Measurements from ENCODE around the gene GRID1. TPM values are rescaled to one million over a fixed set of nuclear protein-coding genes. Genes with fewer than 3 reads are reported as not detected.

GRID1 gene
- total and polyA plus RNA-seq, 9 of the 15 experiments (the other 6 are each of a cell fraction or from before 2014, with no cell fraction given): 0.01 to 7.2 (median 1.2) TPM

DNA sequence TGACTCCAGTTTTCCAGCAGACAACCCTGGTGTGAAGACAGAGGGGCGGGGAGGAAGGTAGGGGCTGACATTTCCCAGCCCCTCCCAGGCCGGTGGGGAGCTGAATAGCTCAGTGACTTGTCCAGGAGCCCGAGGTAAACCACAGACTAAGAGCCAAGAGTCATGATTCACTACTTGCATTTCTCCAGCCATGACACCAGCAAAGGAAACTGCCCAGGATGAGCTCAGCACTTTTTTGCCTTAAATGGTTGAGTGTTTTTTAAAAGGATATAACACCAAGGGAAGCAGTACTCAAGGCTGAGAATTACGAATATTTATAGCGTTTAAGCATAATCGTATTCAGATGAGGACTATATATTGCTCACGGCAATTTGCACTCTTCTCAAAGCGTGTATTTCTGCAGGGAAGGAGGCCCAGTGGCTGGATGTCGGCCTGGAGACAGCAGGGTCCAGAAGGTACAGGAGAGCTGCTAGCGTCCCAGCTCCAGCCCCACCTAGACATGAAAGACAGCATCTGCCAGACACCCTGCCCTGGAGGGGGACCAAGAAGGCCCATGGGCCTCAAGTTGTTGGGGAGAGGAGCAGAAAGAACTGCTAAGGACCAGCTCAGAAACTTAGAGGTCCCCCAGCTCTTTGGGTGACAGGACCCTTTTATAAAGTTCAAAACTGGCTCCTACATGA is 141.4 kb downstream of the GRID1 start:
- no TSS peak for BruUV-seq (replicated peaks)
- Histone ChIP-seq H3K27ac (ENCODE audit: extremely low read depth, low read depth, low read length) (no peak overlapping the region), H3K9me3 (replicated peaks; ENCODE audit: control insufficient read depth, insufficient read depth, low read depth, low read length) (no peaks in the 10 kb centered on the region), H3K4me3 (no peak overlapping the region), H3K9ac (ENCODE audit: insufficient read depth in 1 of 2, low read depth in 2 of 2, low read length in 2 of 2) (no peak overlapping the region), H4K20me1 (replicated peaks; ENCODE audit: control insufficient read depth, insufficient read depth, low read length) (no peaks in the 10 kb centered on the region), H3K27me3 (ENCODE audit: control insufficient read depth in 2 of 2, insufficient read depth in 2 of 2, low read length in 2 of 2) (no peaks in the 10 kb centered on the region), H3K79me2 (ENCODE audit: control insufficient read depth, insufficient read depth, low read length) (no peaks in the 10 kb centered on the region), H3K36me3 (ENCODE audit: control insufficient read depth, insufficient read depth, low read length) (no peaks in the 10 kb centered on the region), H3K4me2 (ENCODE audit: insufficient read depth, low read length) (no peak overlapping the region; the same call in 1 of the 2 replicates), H3K4me1 (replicated peaks in 1 of 2; ENCODE audit: control insufficient read depth in 2 of 2, insufficient read depth in 2 of 2, low read length in 2 of 2) (no peaks in the 10 kb centered on the region), H2AFZ (ENCODE audit: low read depth, low read length) (no peak overlapping the region), H3K9me1 (ENCODE audit: control insufficient read depth, insufficient read depth, low read length) (no peaks in the 10 kb centered on the region)
- TF ChIP-seq IRF2 (CRISPR knock-in tag; IDR thresholded peaks at IDR 0.05) (no peak), MAFG (tag; conservative IDR thresholded peaks at IDR 0.05) (peak; percentile 64), DNMT1 (IDR thresholded peaks at IDR 0.05) (no peak), C11orf30 (IDR thresholded peaks at IDR 0.05; ENCODE audit: low read depth) (peak; percentile 63; the same call in 1 of the 2 replicates), BACH1 (tag; IDR thresholded peaks at IDR 0.05) (peak; percentile 51; the same call in 1 of the 2 replicates), MAFK (IDR thresholded peaks at IDR 0.05; ENCODE audit: low read length) (peak; percentile 51; the same call in 1 of the 2 replicates), NFE2 (IDR thresholded peaks at IDR 0.05; ENCODE audit: low read depth) (peak; percentile 71), ZNF316 (IDR thresholded peaks at IDR 0.05) (peak; percentile 63; the same call in 1 of the 2 replicates)
- TF ChIP-seq, protein P1, sequence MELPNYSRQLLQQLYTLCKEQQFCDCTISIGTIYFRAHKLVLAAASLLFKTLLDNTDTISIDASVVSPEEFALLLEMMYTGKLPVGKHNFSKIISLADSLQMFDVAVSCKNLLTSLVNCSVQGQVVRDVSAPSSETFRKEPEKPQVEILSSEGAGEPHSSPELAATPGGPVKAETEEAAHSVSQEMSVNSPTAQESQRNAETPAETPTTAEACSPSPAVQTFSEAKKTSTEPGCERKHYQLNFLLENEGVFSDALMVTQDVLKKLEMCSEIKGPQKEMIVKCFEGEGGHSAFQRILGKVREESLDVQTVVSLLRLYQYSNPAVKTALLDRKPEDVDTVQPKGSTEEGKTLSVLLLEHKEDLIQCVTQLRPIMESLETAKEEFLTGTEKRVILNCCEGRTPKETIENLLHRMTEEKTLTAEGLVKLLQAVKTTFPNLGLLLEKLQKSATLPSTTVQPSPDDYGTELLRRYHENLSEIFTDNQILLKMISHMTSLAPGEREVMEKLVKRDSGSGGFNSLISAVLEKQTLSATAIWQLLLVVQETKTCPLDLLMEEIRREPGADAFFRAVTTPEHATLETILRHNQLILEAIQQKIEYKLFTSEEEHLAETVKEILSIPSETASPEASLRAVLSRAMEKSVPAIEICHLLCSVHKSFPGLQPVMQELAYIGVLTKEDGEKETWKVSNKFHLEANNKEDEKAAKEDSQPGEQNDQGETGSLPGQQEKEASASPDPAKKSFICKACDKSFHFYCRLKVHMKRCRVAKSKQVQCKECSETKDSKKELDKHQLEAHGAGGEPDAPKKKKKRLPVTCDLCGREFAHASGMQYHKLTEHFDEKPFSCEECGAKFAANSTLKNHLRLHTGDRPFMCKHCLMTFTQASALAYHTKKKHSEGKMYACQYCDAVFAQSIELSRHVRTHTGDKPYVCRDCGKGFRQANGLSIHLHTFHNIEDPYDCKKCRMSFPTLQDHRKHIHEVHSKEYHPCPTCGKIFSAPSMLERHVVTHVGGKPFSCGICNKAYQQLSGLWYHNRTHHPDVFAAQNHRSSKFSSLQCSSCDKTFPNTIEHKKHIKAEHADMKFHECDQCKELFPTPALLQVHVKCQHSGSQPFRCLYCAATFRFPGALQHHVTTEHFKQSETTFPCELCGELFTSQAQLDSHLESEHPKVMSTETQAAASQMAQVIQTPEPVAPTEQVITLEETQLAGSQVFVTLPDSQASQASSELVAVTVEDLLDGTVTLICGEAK (IDR thresholded peaks at IDR 0.05): no peak
- TF ChIP-seq, protein P1 (CRISPR knock-in tag; IDR thresholded peaks at IDR 0.05): no peak
- intact Hi-C loops (cut with micrococcal nuclease) (no loop called here), in situ Hi-C loops (cut with MboI) (no loop called here)
- DNase-seq (ENCODE audit: extremely low read depth in 1 of 4, low spot score in 3 of 4): peak in 2 of 4 experiments; percentile 12 to 23
- ATAC-seq: peak; percentile 72
- ChIA-PET POLR2A (interaction anchor here (0.6 to 1.1 kb wide), 2 partner anchors 13 to 1806 kb away, joined by 3 to 4 read pairs; no protein-coding TSS in a partner anchor), CTCF (ENCODE audit: low intra/inter-chr PET ratio) (no interaction called here)
- WGBS (ENCODE audit: insufficient coverage, low coverage, missing lambda C conversion rate): 0% methylated on average over 10 of the region's 10 CpGs
- no peak for FAIRE-seq
